WTC11 (cell line): Measurements from ENCODE around the gene RGS19.

Source experiments
- CREM ChIP-seq: sonication (generic); formaldehyde crosslinking; IDR thresholded peaks from 2 replicates; pipeline ENCODE4 v1.8.1; 2022; ENCODE audit warnings: mild to moderate bottlenecking, missing genetic modification reagents, moderate library complexity
- TF ChIP-seq, protein P1 (sequence below): sonication (generic); formaldehyde crosslinking; IDR thresholded peaks from 2 replicates; pipeline ENCODE4 v1.8.1; 2022; ENCODE audit warnings: low read depth, mild to moderate bottlenecking, moderate library complexity, missing genetic modification reagents, borderline replicate concordance
- TF ChIP-seq, protein P2 (sequence below): sonication (generic); formaldehyde crosslinking; IDR thresholded peaks from 2 replicates; pipeline ENCODE4 v1.8.0; 2022; ENCODE audit warnings: mild to moderate bottlenecking, missing genetic modification reagents

DNA sequence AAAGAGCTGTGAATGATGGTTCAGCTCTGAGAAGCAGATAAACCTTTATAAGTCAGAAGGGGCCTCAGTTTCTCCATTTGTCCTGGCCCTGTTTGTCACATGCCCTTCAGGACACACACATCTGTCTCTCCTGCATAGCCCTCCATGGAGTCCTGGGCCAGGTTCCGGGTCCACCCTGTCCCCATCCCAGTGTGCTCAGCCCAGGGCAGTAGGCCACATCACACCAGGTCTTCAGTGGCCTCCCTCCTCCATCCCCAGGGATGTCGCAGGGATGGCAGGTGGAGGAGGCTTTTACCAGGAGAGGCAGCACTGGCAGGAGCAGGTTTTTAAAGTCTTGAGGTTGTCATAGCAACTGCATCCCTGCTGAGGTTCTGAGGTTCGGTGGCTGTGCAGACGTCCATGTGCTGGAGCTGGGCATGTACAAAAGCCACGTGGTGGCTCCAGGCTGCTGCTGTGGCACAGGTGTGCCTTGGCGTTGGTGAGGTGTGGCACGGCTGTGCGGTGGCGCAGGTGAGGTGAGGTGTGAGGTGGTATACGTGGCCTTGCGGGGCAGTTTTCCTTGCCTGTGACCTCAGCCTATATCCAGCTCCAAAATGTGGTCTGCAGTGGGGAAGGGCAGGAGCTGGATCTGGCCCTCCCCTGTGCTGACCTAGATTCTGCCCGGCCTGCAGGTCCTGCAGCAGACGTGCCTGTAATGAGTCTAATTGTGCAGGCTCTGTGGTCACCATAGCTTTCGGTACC is 36.0 kb upstream of the RGS19 start:
- TF ChIP-seq CREM (CRISPR knock-in tag) = no peak
- TF ChIP-seq, protein P1, sequence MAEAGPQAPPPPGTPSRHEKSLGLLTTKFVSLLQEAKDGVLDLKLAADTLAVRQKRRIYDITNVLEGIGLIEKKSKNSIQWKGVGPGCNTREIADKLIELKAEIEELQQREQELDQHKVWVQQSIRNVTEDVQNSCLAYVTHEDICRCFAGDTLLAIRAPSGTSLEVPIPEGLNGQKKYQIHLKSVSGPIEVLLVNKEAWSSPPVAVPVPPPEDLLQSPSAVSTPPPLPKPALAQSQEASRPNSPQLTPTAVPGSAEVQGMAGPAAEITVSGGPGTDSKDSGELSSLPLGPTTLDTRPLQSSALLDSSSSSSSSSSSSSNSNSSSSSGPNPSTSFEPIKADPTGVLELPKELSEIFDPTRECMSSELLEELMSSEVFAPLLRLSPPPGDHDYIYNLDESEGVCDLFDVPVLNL (CRISPR knock-in tag) = no peak
- TF ChIP-seq, protein P2, sequence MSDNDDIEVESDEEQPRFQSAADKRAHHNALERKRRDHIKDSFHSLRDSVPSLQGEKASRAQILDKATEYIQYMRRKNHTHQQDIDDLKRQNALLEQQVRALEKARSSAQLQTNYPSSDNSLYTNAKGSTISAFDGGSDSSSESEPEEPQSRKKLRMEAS = no peak
